GM18907 (cell line): ENCODE data around the gene RET.

Experiments used
- ATAC-seq: cut with Tn5 transposase; IDR thresholded peaks from one replicate; pipeline ENCODE4 v1.9.1; 2021; ENCODE audit warnings: mild to moderate bottlenecking, moderate library complexity; ENCODE audit not compliant: unreplicated experiment

RET gene

GRCh38 chr10:43119416-43120115, 42.7 kb downstream of the RET start:
- ATAC-seq, result no peak

- no peak for ATAC-seq
Measured at GRCh38 chr10:43120116-43120928, 43.5 kb downstream of the RET start.

GRCh38 chr10:43120929-43121314, 44.1 kb downstream of the RET start:
- peak; percentile 94 for ATAC-seq

GRCh38 chr10:43121444-43121843, 44.6 kb downstream of the RET start:
- ATAC-seq, result peak; percentile 18

GRCh38 chr10:43122096-43122495, 45.2 kb downstream of the RET start:
- no peak for ATAC-seq

- ATAC-seq, result no peak
Measured at GRCh38 chr10:43122826-43123225, 46.0 kb downstream of the RET start.

- ATAC-seq, result no peak
Measured at GRCh38 chr10:43123361-43124093, 46.7 kb downstream of the RET start.

GRCh38 chr10:43124094-43124521, 47.2 kb downstream of the RET start:
- ATAC-seq, result no peak

GRCh38 chr10:43124574-43125273, 47.9 kb downstream of the RET start:
- ATAC-seq, result no peak

GRCh38 chr10:43125274-43125845, 48.5 kb downstream of the RET start:
- no peak for ATAC-seq

GRCh38 chr10:43125881-43126731, 49.2 kb downstream of the RET start:
- ATAC-seq, result no peak

- peak; percentile 56 for ATAC-seq
Measured at GRCh38 chr10:43126759-43127424, 50.0 kb downstream of the RET start.

- no peak for ATAC-seq
Measured at GRCh38 chr10:43127442-43127841, 50.6 kb downstream of the RET start.

GRCh38 chr10:43128331-43128730, 51.5 kb downstream of the RET start:
- ATAC-seq, result no peak

GRCh38 chr10:43128958-43129706, 52.3 kb downstream of the RET start:
- peak; percentile 67 for ATAC-seq

GRCh38 chr10:43130770-43131171, 53.9 kb downstream of the RET start:
- no peak for ATAC-seq

GRCh38 chr10:43131256-43131655, 54.4 kb downstream of the RET start:
- ATAC-seq, result no peak

- no peak for ATAC-seq
Measured at GRCh38 chr10:43131906-43132305, 55.0 kb downstream of the RET start.
